ENCODE data around the gene CYS1.
"Not testable (repeated sequence)": the region's sequence is repeated elsewhere in the genome, so short reads cannot be mapped to it uniquely, and the experiment has no call there.

Gene CYS1

GRCh38 chr2:10096641-10097040 is 16.4 kb upstream of the CYS1 start:
- in situ Hi-C loops (cut with MboI; ENCODE audit: low pct_unique_long_range_greater_than_20kb, low sequenced_read_pairs) = no loop called here
- DNase-seq = no peak

- DNase-seq = no peak
- in situ Hi-C loops (cut with MboI; ENCODE audit: low pct_unique_long_range_greater_than_20kb, low sequenced_read_pairs) = no loop called here
Observed at GRCh38 chr2:10095175-10095574, 15.0 kb upstream of the CYS1 start.

DNA sequence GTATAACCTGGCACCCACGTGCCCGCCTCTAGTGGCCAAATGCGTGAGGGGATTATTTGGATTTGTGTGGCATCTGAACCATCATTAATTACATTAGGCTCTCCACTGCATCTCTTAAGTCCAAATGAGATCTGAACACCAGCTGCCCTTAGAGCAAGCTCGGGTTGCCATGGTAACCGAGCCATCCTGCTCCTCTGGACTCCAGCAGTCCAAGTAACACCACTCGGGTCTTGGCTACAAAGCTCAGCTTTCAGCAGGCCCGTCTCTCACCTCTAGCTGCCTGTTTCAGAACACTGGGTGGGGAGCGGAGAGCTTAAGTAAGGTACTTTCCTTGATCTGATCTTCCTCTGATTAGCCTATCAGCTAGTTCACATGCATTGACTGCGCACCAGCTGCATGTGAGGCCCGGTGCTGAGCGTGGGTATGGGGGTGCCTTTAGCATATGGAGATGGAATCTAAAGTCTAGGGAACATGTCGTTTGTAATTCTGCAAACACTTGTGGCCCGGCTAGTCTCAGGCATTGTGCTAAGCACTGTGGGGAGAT is 14.1 kb upstream of the CYS1 start:
- in situ Hi-C loops (cut with MboI; ENCODE audit: low pct_unique_long_range_greater_than_20kb, low sequenced_read_pairs) = no loop called here
- DNase-seq = no peak

- in situ Hi-C loops (cut with MboI; ENCODE audit: low pct_unique_long_range_greater_than_20kb, low sequenced_read_pairs); DNase-seq: not testable (repeated sequence)
Observed at GRCh38 chr2:10091889-10092244, 11.7 kb upstream of the CYS1 start.

DNA sequence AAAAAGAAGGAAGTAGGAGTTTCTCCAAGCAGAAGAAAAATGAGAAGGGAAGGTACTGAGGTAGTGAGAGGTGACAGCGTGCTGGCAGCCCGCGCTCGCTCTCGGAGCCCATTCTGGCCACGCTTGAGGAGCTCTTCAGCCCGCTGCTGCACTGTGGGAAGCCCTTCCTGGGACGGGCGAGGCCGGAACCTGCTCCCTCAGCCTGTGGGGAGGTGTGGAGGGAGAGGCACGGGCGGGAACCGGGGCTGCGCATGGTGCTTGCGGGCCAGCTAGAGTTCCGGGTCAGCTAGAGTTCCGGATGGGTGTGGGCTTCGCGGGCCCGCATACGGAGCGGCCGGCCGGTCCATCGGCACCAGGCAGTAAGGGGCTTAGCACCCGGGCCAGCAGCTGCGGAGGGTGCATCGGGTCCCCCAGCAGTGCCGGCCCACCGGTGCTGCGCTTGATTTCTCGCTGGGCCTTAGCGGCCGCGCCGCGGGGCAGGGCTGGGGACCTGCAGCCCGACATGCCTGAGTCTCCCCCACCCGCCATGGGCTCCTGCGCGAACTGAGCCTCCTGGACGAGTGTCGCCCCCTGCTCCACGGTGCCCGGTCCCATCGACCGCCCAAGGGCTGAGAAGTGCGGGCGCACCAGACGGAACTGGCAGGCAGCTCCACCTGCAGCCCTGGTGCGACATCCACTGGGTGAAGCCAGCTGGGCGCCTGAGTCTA is 11.1 kb upstream of the CYS1 start:
- DNase-seq = peak; percentile 61
- in situ Hi-C loops (cut with MboI; ENCODE audit: low pct_unique_long_range_greater_than_20kb, low sequenced_read_pairs) = no loop called here

GRCh38 chr2:10089565-10090190 is 9.5 kb upstream of the CYS1 start:
- DNase-seq = no peak
- in situ Hi-C loops (cut with MboI; ENCODE audit: low pct_unique_long_range_greater_than_20kb, low sequenced_read_pairs) = no loop called here

DNA sequence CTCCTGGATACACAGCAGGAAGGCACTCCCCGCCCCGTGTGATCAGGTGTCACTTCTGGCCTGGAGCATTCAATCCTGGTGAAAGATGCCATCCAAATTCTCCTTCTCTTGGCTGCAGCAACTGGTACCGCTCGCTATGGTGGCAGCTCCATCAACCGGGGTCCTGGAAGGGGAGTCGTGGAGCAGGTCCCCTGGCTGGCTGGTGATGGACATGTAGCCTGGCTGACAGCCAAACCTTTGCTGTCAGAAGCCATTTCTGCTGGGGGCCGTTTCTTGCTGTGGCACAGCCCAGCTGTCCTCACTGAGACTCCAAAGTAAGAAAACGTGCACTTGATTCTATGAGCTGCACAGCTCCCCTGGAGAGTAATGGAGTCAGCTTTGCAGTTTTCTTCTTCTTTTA is 7.1 kb upstream of the CYS1 start:
- no peak for DNase-seq
- in situ Hi-C loops (cut with MboI; ENCODE audit: low pct_unique_long_range_greater_than_20kb, low sequenced_read_pairs) = no loop called here

DNA sequence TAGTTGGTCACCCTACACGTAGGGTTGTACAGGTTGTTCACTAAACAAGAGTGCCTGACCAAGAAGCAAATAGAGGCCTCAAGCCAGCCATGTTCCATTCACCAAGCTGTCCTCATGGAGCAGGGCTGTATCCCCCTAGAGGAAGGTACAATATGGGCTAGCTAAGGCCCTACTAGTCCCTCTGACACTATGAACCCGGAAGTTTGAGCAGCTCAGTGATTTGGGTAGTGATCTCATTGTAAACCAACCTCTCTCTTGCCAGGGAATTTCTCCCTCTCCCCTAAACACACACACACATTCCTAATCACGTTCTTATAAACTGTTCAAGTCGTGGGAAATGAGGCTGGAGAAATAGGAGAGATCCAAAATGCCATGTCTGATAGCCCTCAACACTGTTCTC is 6.7 kb upstream of the CYS1 start:
- in situ Hi-C loops (cut with MboI; ENCODE audit: low pct_unique_long_range_greater_than_20kb, low sequenced_read_pairs) = no loop called here
- DNase-seq = no peak

DNA sequence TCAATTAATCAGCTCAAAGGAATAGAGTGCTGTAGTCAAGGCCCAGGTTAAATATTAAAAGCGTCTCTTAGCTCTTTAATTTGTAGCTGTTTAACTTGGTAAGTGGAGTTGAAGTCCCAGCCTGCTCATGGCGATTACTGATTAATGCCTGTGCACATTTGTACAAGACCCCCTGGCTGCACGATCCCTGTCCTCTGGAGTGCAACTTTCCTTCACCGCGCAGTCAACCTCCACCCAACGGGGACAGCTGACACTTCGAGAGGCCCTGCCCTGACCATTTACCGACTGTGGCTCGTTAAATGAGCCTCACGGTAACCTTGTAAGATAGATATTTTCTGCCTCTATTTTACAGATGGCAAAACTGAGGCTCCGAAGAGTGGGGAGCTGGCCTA is 5.5 kb upstream of the CYS1 start:
- no peak for DNase-seq
- in situ Hi-C loops (cut with MboI; ENCODE audit: low pct_unique_long_range_greater_than_20kb, low sequenced_read_pairs) = no loop called here

DNA sequence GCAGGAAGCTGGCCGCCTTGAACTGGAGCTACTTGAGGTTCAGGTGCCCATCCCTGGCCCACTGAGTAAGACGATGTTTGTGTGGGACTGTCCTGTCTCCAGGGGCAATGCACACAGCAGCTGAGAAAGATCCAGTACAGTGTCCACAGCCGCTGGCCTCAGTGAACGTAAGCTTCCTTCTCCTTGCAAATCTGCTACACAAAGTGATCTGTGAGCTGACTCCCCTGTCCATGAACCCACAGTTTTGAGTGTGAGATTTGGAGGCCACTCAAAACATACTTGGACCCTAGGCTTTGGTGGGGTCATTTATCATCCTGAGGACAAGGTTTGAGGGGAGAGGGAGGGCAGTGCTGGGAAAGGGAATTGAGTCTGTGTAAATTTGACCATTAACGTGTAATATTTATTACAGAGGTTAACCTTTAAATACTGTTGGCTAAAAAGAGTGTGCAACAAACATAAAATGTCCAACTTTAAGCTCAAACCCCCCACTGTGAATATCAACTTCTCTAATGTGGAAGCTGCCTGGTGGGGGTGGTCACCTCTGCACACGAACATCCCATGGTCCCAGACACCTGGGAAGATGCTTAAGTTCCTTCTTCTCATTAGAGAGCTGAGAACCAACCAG is 4.9 kb upstream of the CYS1 start:
- in situ Hi-C loops (cut with MboI; ENCODE audit: low pct_unique_long_range_greater_than_20kb, low sequenced_read_pairs) = no loop called here
- DNase-seq = no peak

- in situ Hi-C loops (cut with MboI; ENCODE audit: low pct_unique_long_range_greater_than_20kb, low sequenced_read_pairs) = no loop called here
- no peak for DNase-seq
Observed at GRCh38 chr2:10084223-10084865, 4.1 kb upstream of the CYS1 start.

DNA sequence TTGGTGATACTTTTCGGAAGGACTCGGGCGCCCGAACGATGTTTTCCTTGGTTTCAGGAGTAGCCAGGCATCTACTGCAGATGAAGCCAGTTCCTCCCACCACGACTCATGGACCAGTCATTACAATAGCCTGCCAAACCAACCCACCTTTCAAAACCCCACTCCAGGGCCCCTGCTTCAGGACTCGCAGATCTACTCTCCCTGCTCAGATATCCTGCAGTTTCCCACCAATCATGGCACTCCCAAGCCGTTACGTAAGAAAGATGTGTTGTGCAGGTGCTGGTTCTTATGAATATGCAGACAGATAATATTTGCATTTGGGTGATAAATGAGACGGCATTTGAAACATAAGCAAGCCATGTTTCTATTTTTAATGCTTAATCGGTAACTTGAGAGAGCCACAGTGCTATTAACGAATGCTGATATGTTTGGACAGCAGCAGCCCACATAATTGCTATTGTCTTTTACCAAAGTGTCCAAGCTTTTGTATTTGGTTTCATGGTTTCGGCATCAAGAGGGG is 3.5 kb upstream of the CYS1 start:
- in situ Hi-C loops (cut with MboI; ENCODE audit: low pct_unique_long_range_greater_than_20kb, low sequenced_read_pairs) = no loop called here
- DNase-seq = no peak

- in situ Hi-C loops (cut with MboI; ENCODE audit: low pct_unique_long_range_greater_than_20kb, low sequenced_read_pairs) = no loop called here
- DNase-seq = no peak
Observed at GRCh38 chr2:10083046-10083445, 2.8 kb upstream of the CYS1 start.

DNA sequence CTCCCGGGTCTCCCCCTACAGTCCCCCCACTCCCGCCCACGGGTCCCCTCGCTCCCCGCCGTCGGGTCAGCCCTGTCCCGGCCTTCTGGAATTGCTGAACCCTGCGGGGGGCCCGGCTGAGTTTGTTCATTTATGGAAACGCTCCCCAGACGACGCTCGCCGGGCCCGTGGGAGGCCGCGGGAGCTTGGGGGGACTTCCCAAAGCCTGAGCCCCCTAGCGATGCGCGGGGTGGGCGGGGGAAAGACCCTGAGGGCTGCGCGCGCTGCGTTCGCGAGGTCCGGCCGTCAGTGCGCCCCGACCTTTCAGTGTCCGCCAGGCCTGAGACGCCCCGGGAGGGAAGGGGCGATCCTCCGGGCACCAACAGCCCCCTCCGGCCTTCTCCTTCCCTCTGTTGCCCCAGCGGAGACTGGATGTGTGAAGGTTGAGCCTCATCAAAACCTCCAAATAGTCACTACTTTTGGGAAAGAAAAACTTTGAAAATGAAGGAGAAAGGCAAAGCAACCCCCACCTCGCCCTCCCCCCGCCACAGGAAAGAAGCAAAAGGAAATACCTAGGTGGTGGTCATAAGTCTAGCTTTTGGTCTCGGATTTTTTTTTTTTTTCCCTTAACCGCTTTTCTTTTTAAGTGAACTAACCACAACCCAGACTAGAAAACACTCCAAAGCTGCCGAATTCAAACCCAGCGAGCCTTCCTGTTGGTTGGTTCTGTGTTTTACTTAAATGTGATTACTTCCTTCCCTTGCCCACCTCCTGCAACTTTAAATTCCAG is 509 bp upstream of the CYS1 start:
- in situ Hi-C loops (cut with MboI; ENCODE audit: low pct_unique_long_range_greater_than_20kb, low sequenced_read_pairs) = no loop called here
- DNase-seq = peak; percentile 54

DNA sequence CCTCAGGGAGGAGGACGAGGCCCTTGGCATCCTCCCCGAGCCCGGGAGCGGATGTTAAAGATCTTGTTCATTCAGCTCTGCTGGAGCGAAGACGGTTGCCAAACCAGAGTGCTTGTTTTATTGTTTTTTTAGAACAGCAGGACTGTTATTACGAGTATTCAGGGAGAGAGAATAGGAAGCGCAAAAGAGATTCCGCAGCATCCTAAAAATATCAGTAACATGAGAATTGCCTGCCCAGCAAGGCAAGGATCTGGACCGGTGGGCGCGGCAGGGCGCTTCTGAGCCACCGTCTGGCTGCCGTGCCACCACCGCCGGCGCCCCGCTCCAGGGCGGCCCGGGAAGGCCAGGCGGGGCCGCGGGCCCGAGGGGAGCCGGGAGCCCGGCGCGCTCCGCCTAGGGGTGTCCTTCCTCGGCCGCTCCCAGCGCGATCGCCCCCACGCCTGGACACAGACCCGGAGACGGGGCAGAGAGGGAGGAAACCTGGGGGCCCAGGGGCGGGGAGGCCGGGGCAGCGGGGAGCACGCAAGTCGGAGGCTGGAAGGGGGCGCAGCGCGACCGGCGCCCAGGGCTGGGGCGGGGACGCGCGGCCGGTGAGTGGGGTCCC is 843 bp downstream of the CYS1 start:
- peak; percentile 40 for DNase-seq
- in situ Hi-C loops (cut with MboI; ENCODE audit: low pct_unique_long_range_greater_than_20kb, low sequenced_read_pairs) = no loop called here

GRCh38 chr2:10078704-10079265 is 1.4 kb downstream of the CYS1 start:
- in situ Hi-C loops (cut with MboI; ENCODE audit: low pct_unique_long_range_greater_than_20kb, low sequenced_read_pairs) = no loop called here
- no peak for DNase-seq

GRCh38 chr2:10078001-10078400 is 2.2 kb downstream of the CYS1 start:
- in situ Hi-C loops (cut with MboI; ENCODE audit: low pct_unique_long_range_greater_than_20kb, low sequenced_read_pairs) = no loop called here
- no peak for DNase-seq

DNA sequence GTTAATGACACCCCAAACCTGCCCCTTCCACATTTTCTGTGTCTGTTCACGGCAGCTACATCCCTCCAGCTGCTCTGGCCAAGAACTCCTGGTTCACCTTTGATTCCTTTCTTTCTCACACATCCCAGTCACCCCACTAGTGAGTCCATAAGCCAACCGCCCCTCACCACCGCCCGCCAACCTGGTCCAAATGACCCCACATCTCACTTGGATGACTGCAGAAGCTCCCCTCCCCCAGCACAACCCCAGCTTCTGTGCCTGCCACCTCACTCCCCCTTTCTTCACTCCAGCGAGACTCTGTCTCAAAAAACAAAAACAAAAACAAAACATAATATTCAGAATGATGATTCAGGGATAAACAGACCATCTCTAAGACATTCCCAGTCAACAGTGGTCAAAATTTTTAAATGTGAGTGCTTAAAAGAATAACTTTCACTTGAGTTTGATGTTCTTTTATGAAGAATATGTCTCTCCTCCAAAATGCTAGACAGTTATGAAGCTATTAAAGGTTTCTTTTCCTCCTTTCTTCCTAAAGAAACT is 3.2 kb downstream of the CYS1 start:
- no peak for DNase-seq
- in situ Hi-C loops (cut with MboI; ENCODE audit: low pct_unique_long_range_greater_than_20kb, low sequenced_read_pairs) = no loop called here

All from KBM-7 (cell line).